HepG2 (cell line): Measurements from ENCODE around the gene XXYLT1.

Source experiments
- EP300 ChIP-seq, 3 experiments: sonication (generic) in 1 of 3; formaldehyde crosslinking in 1 of 3; IDR thresholded peaks; 2 replicates each; pipeline versions ENCODE4 v1.5.1 to v1.6.1; 2011 to 2020; ENCODE audit warnings: low read depth in 2 of 3, low read length in 2 of 3, borderline replicate concordance in 1 of 3, improper control_type of control experiment in 1 of 3, mild to moderate bottlenecking in 1 of 3, missing genetic modification reagents in 1 of 3, moderate library complexity in 1 of 3
- KDM1A ChIP-seq: IDR thresholded peaks from 2 replicates; pipeline ENCODE4 v1.6.1; 2016; ENCODE audit warnings: missing compliant biosample characterization
- POLR2AphosphoS2 ChIP-seq: IDR thresholded peaks from 2 replicates; pipeline ENCODE4 v1.6.1; 2011; ENCODE audit warnings: low read depth, low read length, improper control_type of control experiment
- TOE1 ChIP-seq: sonication (generic); formaldehyde crosslinking; IDR thresholded peaks from 2 replicates; pipeline ENCODE4 v1.4.0; 2020; ENCODE audit warnings: mild to moderate bottlenecking, missing genetic modification reagents
- ZNF24 ChIP-seq: fragments of 450-650 bp; IDR thresholded peaks from 2 replicates; pipeline ENCODE4 v1.6.1; 2017; ENCODE audit warnings: antibody characterized with exemption, mild to moderate bottlenecking
- TF ChIP-seq, protein P1 (sequence below): sonication (generic); formaldehyde crosslinking; IDR thresholded peaks from 2 replicates; pipeline ENCODE4 v1.5.0; 2020; ENCODE audit warnings: mild to moderate bottlenecking, missing genetic modification reagents, moderate library complexity
- TF ChIP-seq, protein P2 (sequence below): IDR thresholded peaks from 2 replicates; pipeline ENCODE4 v1.6.1; 2016; ENCODE audit warnings: mild to moderate bottlenecking, missing biosample characterization, missing genetic modification reagents

DNA sequence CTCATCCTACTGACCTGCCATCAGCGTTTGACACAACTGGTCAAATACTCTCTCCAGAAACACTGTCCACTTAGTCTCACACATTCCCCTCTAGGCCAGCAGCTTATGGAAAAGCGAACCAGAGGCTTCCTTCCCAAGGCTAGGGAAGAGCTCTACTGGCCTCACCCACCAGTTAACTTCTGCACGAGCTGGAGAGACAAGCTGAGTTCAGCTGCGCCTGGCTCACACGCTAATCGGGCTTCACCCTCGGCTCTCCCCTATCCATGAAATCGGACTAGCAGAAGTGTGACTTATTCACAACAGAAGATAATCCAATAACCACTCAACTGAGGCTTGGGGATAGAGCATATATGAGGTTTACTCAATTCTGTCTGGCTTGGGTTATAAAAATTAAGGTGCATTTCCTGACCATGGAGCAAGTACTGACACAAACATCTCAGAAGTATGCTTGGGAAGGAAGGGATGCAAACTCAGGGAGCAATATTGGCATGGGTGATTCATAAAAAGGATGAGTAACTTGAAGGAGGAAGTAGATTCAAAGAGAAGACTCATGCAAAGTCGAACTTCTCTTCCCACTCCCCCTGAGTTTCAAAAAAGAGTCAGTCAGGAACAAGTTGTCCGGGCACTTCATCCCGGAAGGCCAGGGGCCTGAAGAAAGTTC lies 73.1 kb downstream of the XXYLT1 start:
- TF ChIP-seq, protein P1, sequence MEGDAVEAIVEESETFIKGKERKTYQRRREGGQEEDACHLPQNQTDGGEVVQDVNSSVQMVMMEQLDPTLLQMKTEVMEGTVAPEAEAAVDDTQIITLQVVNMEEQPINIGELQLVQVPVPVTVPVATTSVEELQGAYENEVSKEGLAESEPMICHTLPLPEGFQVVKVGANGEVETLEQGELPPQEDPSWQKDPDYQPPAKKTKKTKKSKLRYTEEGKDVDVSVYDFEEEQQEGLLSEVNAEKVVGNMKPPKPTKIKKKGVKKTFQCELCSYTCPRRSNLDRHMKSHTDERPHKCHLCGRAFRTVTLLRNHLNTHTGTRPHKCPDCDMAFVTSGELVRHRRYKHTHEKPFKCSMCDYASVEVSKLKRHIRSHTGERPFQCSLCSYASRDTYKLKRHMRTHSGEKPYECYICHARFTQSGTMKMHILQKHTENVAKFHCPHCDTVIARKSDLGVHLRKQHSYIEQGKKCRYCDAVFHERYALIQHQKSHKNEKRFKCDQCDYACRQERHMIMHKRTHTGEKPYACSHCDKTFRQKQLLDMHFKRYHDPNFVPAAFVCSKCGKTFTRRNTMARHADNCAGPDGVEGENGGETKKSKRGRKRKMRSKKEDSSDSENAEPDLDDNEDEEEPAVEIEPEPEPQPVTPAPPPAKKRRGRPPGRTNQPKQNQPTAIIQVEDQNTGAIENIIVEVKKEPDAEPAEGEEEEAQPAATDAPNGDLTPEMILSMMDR (CRISPR knock-in tag) = no peak
- no peak for TF ChIP-seq TOE1
- TF ChIP-seq ZNF24 = no peak
- no peak for TF ChIP-seq KDM1A (CRISPR knock-in tag)
- TF ChIP-seq, protein P2, sequence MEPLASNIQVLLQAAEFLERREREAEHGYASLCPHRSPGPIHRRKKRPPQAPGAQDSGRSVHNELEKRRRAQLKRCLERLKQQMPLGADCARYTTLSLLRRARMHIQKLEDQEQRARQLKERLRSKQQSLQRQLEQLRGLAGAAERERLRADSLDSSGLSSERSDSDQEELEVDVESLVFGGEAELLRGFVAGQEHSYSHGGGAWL (CRISPR knock-in tag) = no peak
- no peak for TF ChIP-seq POLR2AphosphoS2
- no peak for TF ChIP-seq EP300 (IDR thresholded peaks at IDR 0.05; ENCODE audit: low read depth in 2 of 2, low read length in 2 of 2)
- no peak for TF ChIP-seq EP300 (CRISPR knock-in tag; IDR thresholded peaks at IDR 0.05; ENCODE audit: borderline replicate concordance)
